HepG2 (cell line): ENCODE data around the gene RNU7-1. TPM values are rescaled to one million over a fixed set of nuclear protein-coding genes. Genes with fewer than 3 reads are reported as not detected.

ENCODE experiments used
- ATF7-NPFF ChIP-seq: sonication (generic); formaldehyde crosslinking; IDR thresholded peaks from 2 replicates; pipeline ENCODE4 v1.8.1; 2023; ENCODE audit warnings: mild to moderate bottlenecking, low read depth, missing genetic modification reagents, moderate library complexity
- CEBPZ ChIP-seq: IDR thresholded peaks from 2 replicates; pipeline ENCODE4 v1.6.1; 2012; ENCODE audit warnings: low read length, improper control_type of control experiment
- IRF1 ChIP-seq: sonication (generic); formaldehyde crosslinking; IDR thresholded peaks from 2 replicates; pipeline ENCODE4 v1.4.0; 2020; ENCODE audit warnings: low read depth, mild to moderate bottlenecking, missing genetic modification reagents
- IRF2 ChIP-seq: IDR thresholded peaks from 2 replicates; pipeline ENCODE4 v1.6.1; 2018; ENCODE audit warnings: missing genetic modification reagents, missing compliant biosample characterization
- MTERF4 ChIP-seq: sonication (generic); formaldehyde crosslinking; IDR thresholded peaks from 2 replicates; pipeline ENCODE4 v1.8.0; 2023; ENCODE audit warnings: mild to moderate bottlenecking, missing genetic modification reagents
- MTF2 ChIP-seq: sonication (generic); formaldehyde crosslinking; IDR thresholded peaks from 2 replicates; pipeline ENCODE4 v1.5.0; 2020; ENCODE audit warnings: missing genetic modification reagents, borderline replicate concordance
- ZKSCAN5 ChIP-seq: sonication (generic); formaldehyde crosslinking; IDR thresholded peaks from 2 replicates; pipeline ENCODE4 v1.5.1; 2020; ENCODE audit warnings: mild to moderate bottlenecking, missing genetic modification reagents
- ZNF280B ChIP-seq: sonication (generic); formaldehyde crosslinking; IDR thresholded peaks from 2 replicates; pipeline ENCODE4 v1.5.0; 2020; ENCODE audit warnings: missing genetic modification reagents, mild to moderate bottlenecking, borderline replicate concordance
- ZNF30 ChIP-seq: sonication (generic); formaldehyde crosslinking; IDR thresholded peaks from 2 replicates; pipeline ENCODE4 v1.5.0; 2020; ENCODE audit warnings: mild to moderate bottlenecking, missing genetic modification reagents
- ZNF317 ChIP-seq: sonication (generic); formaldehyde crosslinking; IDR thresholded peaks from 2 replicates; pipeline ENCODE4 v1.5.0; 2020; ENCODE audit warnings: mild to moderate bottlenecking, missing genetic modification reagents
- ZNF367 ChIP-seq: sonication (generic); formaldehyde crosslinking; IDR thresholded peaks from 2 replicates; pipeline ENCODE4 v1.4.0; 2020; ENCODE audit warnings: missing genetic modification reagents, borderline replicate concordance
- ZNF441 ChIP-seq: sonication (generic); formaldehyde crosslinking; IDR thresholded peaks from 2 replicates; pipeline ENCODE4 v1.7.0; 2021; ENCODE audit warnings: missing genetic modification reagents, borderline replicate concordance
- polyA plus RNA-seq, 8 experiments: library from polyadenylated mRNA; depleted of rRNA in 3 of 8; stranded (reverse) in 7 of 8; unstranded in 1 of 8; fragments of >200 nt; fragmentation: Illumina TruSeq in 4 of 8; extraction: Trizol in 4 of 8; gene quantifications; 2 replicates each; pipeline versions ENCODE4 v1.2.1 to v1.2.3, GENCODE V29; 2011 to 2016; ENCODE audit warnings: low read depth in 4 of 8, missing spikeins in 1 of 8, mixed read lengths in 1 of 8; ENCODE audit not compliant: insufficient read depth in 1 of 8
- total RNA-seq, 5 experiments: library from RNA; depleted of rRNA; stranded (reverse); fragments of >200 nt; fragmentation: Illumina TruSeq; extraction: Trizol; gene quantifications; 2 replicates each; pipeline ENCODE4 v1.2.3, GENCODE V29; 2016; ENCODE audit warnings: low read depth in 1 of 5
- TF ChIP-seq, protein P1 (sequence below): sonication (generic); formaldehyde crosslinking; IDR thresholded peaks from 2 replicates; pipeline ENCODE4 v1.8.0; 2022; ENCODE audit warnings: missing genetic modification reagents, low read depth, mild to moderate bottlenecking, borderline replicate concordance
- TF ChIP-seq, protein P2 (sequence below): sonication (generic); formaldehyde crosslinking; IDR thresholded peaks from 2 replicates; pipeline ENCODE4 v1.4.0; 2020; ENCODE audit warnings: low read depth, missing genetic modification reagents
- TF ChIP-seq, protein P3 (sequence below): fragments of 450-650 bp; IDR thresholded peaks from 2 replicates; pipeline ENCODE4 v1.6.1; 2016

RNU7-1 gene
- total and polyA plus RNA-seq, 2 of the 13 experiments (the other 11 are each of a cell fraction or from before 2014, with no cell fraction given) = not detected

- TF ChIP-seq MTERF4 (CRISPR knock-in tag) (no peak), CEBPZ (no peak), IRF2 (peak; percentile 90), ZNF280B (no peak), ZNF367 (peak; percentile 60; the same call in 1 of the 2 replicates), ZKSCAN5 (CRISPR knock-in tag) (no peak), ZNF30 (peak; percentile 76; the same call in 1 of the 2 replicates), MTF2 (CRISPR knock-in tag) (no peak), ATF7-NPFF (peak; percentile 84), ZNF441 (no peak), ZNF317 (CRISPR knock-in tag) (peak; percentile 43; the same call in 1 of the 2 replicates), IRF1 (CRISPR knock-in tag) (0 out of 2 replicates have a peak, but pooled peaks have one; percentile 76)
- TF ChIP-seq, protein P1, sequence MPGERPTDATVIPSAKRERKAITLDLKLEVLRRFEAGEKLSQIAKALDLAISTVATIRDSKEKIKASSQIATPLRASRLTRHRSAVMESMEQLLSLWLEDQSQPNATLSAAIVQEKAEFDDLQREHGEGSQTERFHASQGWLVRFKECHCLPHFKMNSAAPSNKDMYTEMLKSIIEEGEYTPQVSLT = peak; percentile 87; the same call in 1 of the 2 replicates
- TF ChIP-seq, protein P2, sequence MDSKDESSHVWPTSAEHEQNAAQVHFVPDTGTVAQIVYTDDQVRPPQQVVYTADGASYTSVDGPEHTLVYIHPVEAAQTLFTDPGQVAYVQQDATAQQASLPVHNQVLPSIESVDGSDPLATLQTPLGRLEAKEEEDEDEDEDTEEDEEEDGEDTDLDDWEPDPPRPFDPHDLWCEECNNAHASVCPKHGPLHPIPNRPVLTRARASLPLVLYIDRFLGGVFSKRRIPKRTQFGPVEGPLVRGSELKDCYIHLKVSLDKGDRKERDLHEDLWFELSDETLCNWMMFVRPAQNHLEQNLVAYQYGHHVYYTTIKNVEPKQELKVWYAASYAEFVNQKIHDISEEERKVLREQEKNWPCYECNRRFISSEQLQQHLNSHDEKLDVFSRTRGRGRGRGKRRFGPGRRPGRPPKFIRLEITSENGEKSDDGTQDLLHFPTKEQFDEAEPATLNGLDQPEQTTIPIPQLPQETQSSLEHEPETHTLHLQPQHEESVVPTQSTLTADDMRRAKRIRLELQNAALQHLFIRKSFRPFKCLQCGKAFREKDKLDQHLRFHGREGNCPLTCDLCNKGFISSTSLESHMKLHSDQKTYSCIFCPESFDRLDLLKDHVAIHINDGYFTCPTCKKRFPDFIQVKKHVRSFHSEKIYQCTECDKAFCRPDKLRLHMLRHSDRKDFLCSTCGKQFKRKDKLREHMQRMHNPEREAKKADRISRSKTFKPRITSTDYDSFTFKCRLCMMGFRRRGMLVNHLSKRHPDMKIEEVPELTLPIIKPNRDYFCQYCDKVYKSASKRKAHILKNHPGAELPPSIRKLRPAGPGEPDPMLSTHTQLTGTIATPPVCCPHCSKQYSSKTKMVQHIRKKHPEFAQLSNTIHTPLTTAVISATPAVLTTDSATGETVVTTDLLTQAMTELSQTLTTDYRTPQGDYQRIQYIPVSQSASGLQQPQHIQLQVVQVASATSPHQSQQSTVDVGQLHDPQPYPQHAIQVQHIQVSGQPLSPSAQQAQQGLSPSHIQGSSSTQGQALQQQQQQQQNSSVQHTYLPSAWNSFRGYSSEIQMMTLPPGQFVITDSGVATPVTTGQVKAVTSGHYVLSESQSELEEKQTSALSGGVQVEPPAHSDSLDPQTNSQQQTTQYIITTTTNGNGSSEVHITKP = no peak
- TF ChIP-seq, protein P3, sequence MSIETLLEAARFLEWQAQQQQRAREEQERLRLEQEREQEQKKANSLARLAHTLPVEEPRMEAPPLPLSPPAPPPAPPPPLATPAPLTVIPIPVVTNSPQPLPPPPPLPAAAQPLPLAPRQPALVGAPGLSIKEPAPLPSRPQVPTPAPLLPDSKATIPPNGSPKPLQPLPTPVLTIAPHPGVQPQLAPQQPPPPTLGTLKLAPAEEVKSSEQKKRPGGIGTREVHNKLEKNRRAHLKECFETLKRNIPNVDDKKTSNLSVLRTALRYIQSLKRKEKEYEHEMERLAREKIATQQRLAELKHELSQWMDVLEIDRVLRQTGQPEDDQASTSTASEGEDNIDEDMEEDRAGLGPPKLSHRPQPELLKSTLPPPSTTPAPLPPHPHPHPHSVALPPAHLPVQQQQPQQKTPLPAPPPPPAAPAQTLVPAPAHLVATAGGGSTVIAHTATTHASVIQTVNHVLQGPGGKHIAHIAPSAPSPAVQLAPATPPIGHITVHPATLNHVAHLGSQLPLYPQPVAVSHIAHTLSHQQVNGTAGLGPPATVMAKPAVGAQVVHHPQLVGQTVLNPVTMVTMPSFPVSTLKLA = peak; percentile 11; the same call in 1 of the 2 replicates
Measured at GRCh38 chr12:6943722-6944380, at the start of gene RNU7-1, which contains the start of gene C12orf57 (continued).
